MM.1S (cell line): Measurements from ENCODE around the gene EXOC4.
"Not testable (repeated sequence)": the region's sequence is repeated elsewhere in the genome, so short reads cannot be mapped to it uniquely, and the experiment has no call there.

Source experiments
- DNase-seq: peaks from one replicate; pipeline ENCODE4 v3.0.0-alpha.2; 2015
- H2AFZ ChIP-seq: fragments of 300-600 bp; sonication (generic); 2 replicates; pipeline ENCODE4 v1.6.0; 2016; ENCODE audit warnings: antibody characterized with exemption, low read length
- H3F3A ChIP-seq: fragments of 300-600 bp; sonication (generic); 2 replicates; pipeline ENCODE4 v1.6.1; 2016; ENCODE audit warnings: mild to moderate bottlenecking, antibody characterized with exemption, low read length, moderate library complexity, mixed read lengths; ENCODE audit not compliant: insufficient read depth
- H3K27ac ChIP-seq: fragments of 300-600 bp; sonication (generic); 2 replicates; pipeline ENCODE4 v1.5.1; 2016; ENCODE audit warnings: mild to moderate bottlenecking, low read length
- H3K27me3 ChIP-seq: fragments of 300-600 bp; sonication (generic); replicated peaks from 2 replicates; pipeline ENCODE4 v1.6.0; 2016; ENCODE audit warnings: low read length; ENCODE audit not compliant: insufficient read depth
- H3K36me3 ChIP-seq: fragments of 300-600 bp; sonication (generic); replicated peaks from 2 replicates; pipeline ENCODE4 v1.6.1; 2016; ENCODE audit warnings: mild to moderate bottlenecking, low read length, mixed read lengths; ENCODE audit not compliant: insufficient read depth
- H3K4me1 ChIP-seq: fragments of 300-600 bp; sonication (generic); 2 replicates; pipeline ENCODE4 v1.6.1; 2016; ENCODE audit warnings: low read length, mixed read lengths
- H3K4me2 ChIP-seq: fragments of 300-600 bp; sonication (generic); 2 replicates; pipeline ENCODE4 v1.6.0; 2016; ENCODE audit warnings: low read depth, low read length
- H3K4me3 ChIP-seq: fragments of 300-600 bp; sonication (generic); 2 replicates; pipeline ENCODE4 v1.5.1; 2016; ENCODE audit warnings: low read length, mixed read lengths
- H3K79me2 ChIP-seq: fragments of 300-600 bp; sonication (generic); 2 replicates; pipeline ENCODE4 v1.6.1; 2016; ENCODE audit warnings: mixed run types, low read length, mixed read lengths
- H3K9ac ChIP-seq: fragments of 300-600 bp; sonication (generic); 2 replicates; pipeline ENCODE4 v1.6.1; 2016; ENCODE audit warnings: low read length, mixed read lengths
- H3K9me2 ChIP-seq: fragments of 300-600 bp; sonication (generic); replicated peaks from 2 replicates; pipeline ENCODE4 v1.6.1; 2016; ENCODE audit warnings: mild to moderate bottlenecking, low read length, mixed read lengths; ENCODE audit not compliant: insufficient read depth
- H3K9me3 ChIP-seq: fragments of 300-600 bp; sonication (generic); replicated peaks from 2 replicates; pipeline ENCODE4 v1.6.1; 2016; ENCODE audit warnings: mild to moderate bottlenecking, low read length, mixed read lengths; ENCODE audit not compliant: insufficient read depth
- H4K20me1 ChIP-seq: fragments of 300-600 bp; sonication (generic); 2 replicates; pipeline ENCODE4 v1.6.1; 2016; ENCODE audit warnings: mild to moderate bottlenecking, low read length, moderate library complexity, mixed read lengths; ENCODE audit not compliant: insufficient read depth
- EZH2 ChIP-seq: fragments of 300-600 bp; sonication (generic); optimal IDR thresholded peaks from 2 replicates; pipeline ENCODE3; 2017; ENCODE audit warnings: low read depth, mild to moderate bottlenecking, antibody characterized with exemption, low read length, mixed read lengths
- EZH2phosphoT487 ChIP-seq: fragments of 300-600 bp; sonication (generic); IDR thresholded peaks from 2 replicates; pipeline ENCODE4 v1.6.1; 2018; ENCODE audit warnings: antibody characterized with exemption, low read length
- TF ChIP-seq, protein P1 (sequence below): fragments of 300-600 bp; sonication (generic); IDR thresholded peaks from 2 replicates; pipeline ENCODE4 v1.5.1; 2016; ENCODE audit warnings: antibody characterized with exemption, low read length, mixed read lengths

EXOC4 gene

DNA sequence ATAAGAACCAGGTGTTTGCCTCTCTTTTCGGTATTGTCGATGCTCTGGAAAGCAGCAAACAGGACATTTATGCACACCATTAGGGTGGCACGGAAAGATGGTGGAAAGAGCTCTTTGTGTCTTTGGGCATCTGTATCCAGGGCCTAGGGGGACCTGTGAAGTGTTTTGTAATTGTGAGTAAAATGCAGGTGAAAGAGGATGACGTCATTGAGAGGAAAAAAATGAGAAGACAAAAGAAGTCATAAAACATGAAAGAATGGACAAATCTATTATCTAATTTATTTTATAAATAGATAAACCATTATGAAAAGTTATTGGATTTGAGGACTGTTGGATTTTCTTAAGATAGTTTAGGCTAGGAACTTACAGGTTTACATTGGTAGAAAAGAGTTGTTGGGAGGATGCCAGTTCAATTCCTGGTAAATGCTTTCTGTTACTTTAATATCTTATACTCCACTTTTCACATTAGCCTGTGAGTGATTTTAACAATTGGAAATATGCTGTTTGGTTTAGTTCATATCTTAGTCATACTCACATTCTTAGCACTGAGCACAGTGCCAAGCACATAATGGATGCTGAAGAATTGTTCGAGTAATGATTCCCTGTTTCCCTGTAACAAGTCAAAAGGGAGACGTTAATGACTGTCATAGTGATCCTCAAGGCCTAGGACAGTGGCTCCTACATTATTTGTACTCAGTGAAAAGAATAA lies 62.6 kb downstream of the EXOC4 start:
- no peaks in the 10 kb centered on the region for H4K20me1 ChIP-seq
- no peak overlapping the region for H3K4me3 ChIP-seq
- no peaks in the 10 kb centered on the region for H3F3A ChIP-seq
- no peaks in the 10 kb centered on the region; the same call in 1 of the 2 replicates for H3K36me3 ChIP-seq
- no peak overlapping the region for H2AFZ ChIP-seq
- H3K79me2 ChIP-seq: no peaks in the 10 kb centered on the region
- no peaks in the 10 kb centered on the region for H3K9me3 ChIP-seq
- H3K4me2 ChIP-seq: no peak overlapping the region
- no peaks in the 10 kb centered on the region for H3K27me3 ChIP-seq
- H3K27ac ChIP-seq: no peak overlapping the region
- no peaks in the 10 kb centered on the region for H3K9me2 ChIP-seq
- no peak overlapping the region for H3K9ac ChIP-seq
- H3K4me1 ChIP-seq: no peaks in the 10 kb centered on the region
- TF ChIP-seq EZH2phosphoT487 (no peak), EZH2 (no peak)
- TF ChIP-seq, protein P1, sequence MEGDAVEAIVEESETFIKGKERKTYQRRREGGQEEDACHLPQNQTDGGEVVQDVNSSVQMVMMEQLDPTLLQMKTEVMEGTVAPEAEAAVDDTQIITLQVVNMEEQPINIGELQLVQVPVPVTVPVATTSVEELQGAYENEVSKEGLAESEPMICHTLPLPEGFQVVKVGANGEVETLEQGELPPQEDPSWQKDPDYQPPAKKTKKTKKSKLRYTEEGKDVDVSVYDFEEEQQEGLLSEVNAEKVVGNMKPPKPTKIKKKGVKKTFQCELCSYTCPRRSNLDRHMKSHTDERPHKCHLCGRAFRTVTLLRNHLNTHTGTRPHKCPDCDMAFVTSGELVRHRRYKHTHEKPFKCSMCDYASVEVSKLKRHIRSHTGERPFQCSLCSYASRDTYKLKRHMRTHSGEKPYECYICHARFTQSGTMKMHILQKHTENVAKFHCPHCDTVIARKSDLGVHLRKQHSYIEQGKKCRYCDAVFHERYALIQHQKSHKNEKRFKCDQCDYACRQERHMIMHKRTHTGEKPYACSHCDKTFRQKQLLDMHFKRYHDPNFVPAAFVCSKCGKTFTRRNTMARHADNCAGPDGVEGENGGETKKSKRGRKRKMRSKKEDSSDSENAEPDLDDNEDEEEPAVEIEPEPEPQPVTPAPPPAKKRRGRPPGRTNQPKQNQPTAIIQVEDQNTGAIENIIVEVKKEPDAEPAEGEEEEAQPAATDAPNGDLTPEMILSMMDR: no peak
- DNase-seq: no peak

DNA sequence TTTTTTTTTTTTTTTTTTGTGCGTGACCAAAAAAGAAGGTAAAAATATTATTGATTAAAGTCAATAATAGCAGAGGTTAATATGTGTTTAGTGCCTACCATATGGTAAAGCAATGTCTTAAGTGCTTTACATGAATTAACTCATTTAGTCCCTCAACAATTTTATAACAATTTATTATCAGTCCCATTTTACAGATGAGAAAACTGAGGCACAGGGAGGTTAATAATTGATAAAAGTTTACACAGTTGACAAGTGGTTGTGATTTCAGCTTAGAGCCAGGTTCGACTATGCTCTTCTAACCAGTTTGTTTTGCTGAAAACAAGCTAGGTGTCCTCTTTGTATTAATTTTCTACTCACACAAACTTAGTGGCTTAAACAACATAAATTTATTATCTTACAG lies 67.0 kb downstream of the EXOC4 start:
- Histone ChIP-seq H4K20me1 (no peaks in the 10 kb centered on the region), H3K4me1 (no peaks in the 10 kb centered on the region), H3K9me3 (no peaks in the 10 kb centered on the region), H3K79me2 (no peaks in the 10 kb centered on the region), H3K4me3 (no peak overlapping the region), H3K27ac (no peak overlapping the region), H3F3A (no peaks in the 10 kb centered on the region), H3K9me2 (no peaks in the 10 kb centered on the region), H3K9ac (no peak overlapping the region), H3K27me3 (no peaks in the 10 kb centered on the region), H2AFZ (no peak overlapping the region), H3K36me3 (no peaks in the 10 kb centered on the region; the same call in 1 of the 2 replicates), H3K4me2 (no peak overlapping the region)
- TF ChIP-seq EZH2: no peak
- TF ChIP-seq, protein P1: no peak
- no peak for TF ChIP-seq EZH2phosphoT487
- DNase-seq: no peak

DNA sequence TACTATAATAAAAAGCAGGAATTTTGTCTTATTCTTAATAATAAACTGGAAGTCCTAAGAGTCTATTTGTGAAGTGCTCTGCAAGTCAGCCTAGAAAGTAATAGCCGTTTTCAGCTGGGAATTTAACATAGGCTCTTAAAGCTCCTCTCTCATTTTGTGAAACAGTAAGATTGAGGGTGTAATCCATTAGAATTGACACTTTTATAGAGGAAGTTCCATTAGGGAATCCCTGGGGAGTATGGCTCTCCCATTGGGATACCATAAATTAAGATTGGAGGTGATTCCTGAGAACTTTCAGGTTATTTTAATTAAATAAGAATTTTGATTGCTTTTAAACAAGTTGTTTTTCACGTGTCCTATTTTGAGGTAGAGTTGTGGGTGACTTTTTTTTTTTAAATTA lies 68.0 kb downstream of the EXOC4 start:
- Histone ChIP-seq H3K9ac (no peak overlapping the region), H3F3A (no peaks in the 10 kb centered on the region), H3K4me3 (no peak overlapping the region)

DNA sequence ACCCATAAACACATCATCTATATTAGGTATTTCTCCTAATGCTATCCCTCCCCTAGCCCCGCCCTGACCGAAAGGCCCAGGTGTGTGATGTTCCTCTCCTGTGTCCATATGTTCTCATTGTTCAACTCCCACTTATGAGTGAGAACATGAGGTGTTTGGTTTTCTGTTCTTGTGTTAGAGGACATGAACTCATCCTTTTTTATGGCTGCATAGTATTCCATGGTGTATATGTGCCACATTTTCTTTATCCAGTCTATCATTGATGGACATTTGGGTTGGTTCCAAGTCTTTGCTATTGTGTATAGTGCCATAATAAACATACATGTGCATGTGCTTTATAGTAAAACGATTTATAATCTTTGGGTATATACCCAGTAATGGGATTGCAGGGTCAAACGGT lies 68.5 kb downstream of the EXOC4 start:
- not testable (repeated sequence) for H3K27ac ChIP-seq, H3F3A ChIP-seq, H3K36me3 ChIP-seq, H2AFZ ChIP-seq, H3K27me3 ChIP-seq, H3K4me1 ChIP-seq, DNase-seq, H3K9me3 ChIP-seq, H3K4me2 ChIP-seq, H3K4me3 ChIP-seq, H3K9me2 ChIP-seq, H3K79me2 ChIP-seq, H4K20me1 ChIP-seq, H3K9ac ChIP-seq

More for the DNA sequence above, 68.0 kb downstream of the EXOC4 start:
- Histone ChIP-seq H3K27ac (no peak overlapping the region), H4K20me1 (no peaks in the 10 kb centered on the region), H3K9me2 (no peaks in the 10 kb centered on the region), H3K79me2 (no peaks in the 10 kb centered on the region), H3K36me3 (no peaks in the 10 kb centered on the region; the same call in 1 of the 2 replicates), H3K4me1 (no peaks in the 10 kb centered on the region), H3K27me3 (no peaks in the 10 kb centered on the region), H3K4me2 (no peak overlapping the region), H2AFZ (no peak overlapping the region), H3K9me3 (no peaks in the 10 kb centered on the region)
- no peak for DNase-seq
- TF ChIP-seq EZH2phosphoT487 (no peak), EZH2 (no peak)
- TF ChIP-seq, protein P1: no peak

DNA sequence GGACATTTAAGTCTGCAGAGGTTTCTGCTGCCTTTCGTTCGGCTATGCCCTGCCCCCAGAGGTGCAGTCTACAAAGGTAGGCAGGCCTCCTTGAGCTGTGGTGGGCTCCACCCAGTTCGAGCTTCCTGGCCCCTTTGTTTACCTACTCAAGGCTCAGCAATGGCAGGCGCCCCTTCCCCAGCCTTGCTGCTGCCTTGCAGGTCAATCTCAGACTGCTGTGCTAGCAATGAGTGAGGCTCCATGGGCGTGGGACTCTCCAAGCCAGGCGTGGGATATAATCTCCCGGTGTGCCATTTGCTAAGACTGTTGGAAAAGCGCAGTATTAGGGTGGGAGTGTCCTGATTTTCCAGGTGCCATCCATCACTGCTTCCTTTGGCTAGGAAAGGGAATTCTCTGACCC lies 73.9 kb downstream of the EXOC4 start:
- H3K36me3 ChIP-seq, H3K9me3 ChIP-seq, H3K27me3 ChIP-seq, H3K9me2 ChIP-seq, H3K4me2 ChIP-seq, H3F3A ChIP-seq, H3K79me2 ChIP-seq, H3K27ac ChIP-seq, H2AFZ ChIP-seq, H3K4me3 ChIP-seq, H3K9ac ChIP-seq, H3K4me1 ChIP-seq, DNase-seq, H4K20me1 ChIP-seq: not testable (repeated sequence)

DNA sequence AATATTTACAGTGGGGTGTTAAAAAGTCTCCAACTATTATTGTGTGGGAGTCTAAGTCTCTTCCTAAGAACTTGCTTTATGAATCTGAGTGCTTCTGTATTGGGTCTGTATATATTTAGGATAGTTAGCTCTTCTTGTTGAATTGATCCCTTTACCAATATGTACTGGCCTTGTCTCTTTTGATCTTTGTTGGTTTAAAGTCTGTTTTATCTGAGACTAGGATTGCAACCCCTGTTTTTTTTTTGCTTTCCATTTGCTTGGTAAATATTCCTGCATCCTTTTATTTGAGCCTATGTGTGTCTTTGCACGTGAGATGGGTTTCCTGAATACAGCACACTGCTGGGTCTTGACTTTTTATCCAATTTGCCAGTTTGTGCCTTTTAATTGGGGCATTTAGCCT lies 75.1 kb downstream of the EXOC4 start:
- not testable (repeated sequence) for H3K27me3 ChIP-seq, H4K20me1 ChIP-seq, H3K36me3 ChIP-seq, H2AFZ ChIP-seq, H3K9me2 ChIP-seq, H3K4me1 ChIP-seq, DNase-seq, H3K4me3 ChIP-seq, H3K9me3 ChIP-seq, H3K9ac ChIP-seq, H3K79me2 ChIP-seq, H3K4me2 ChIP-seq, H3K27ac ChIP-seq, H3F3A ChIP-seq
